Naive thymus-derived CD4-positive, alpha-beta T cell (primary cell): ENCODE measurements around the gene GRIN2A. TPM values are rescaled to one million over a fixed set of nuclear protein-coding genes. Genes with fewer than 3 reads are reported as not detected.

Experiments
- ATAC-seq: fragments of 150-1000 bp; cut with Tn5 transposase; 2 replicates; pipeline ENCODE4 v1.10.0; 2021; ENCODE audit warnings: mild to moderate bottlenecking, moderate library complexity
- CTCF ChIA-PET: fragments of 350-600 bp; sonication (Branson Sonifier 250); formaldehyde crosslinking; loops from one replicate; lab custom pipeline; 2021; ENCODE audit warnings: antibody characterized with exemption; lab: Charles Lee
- POLR2A ChIA-PET: fragments of 350-600 bp; sonication (Branson Sonifier 250); formaldehyde crosslinking; loops from one replicate; lab custom pipeline; 2021; ENCODE audit warnings: antibody characterized with exemption, inconsistent platforms; lab: Charles Lee
- DNase-seq, 9 donors: peaks; one replicate each; pipeline versions ENCODE4 v3.0.0 to v3.0.0-alpha.2; 2020 to 2022; ENCODE audit warnings: mixed read lengths in 1 of 9
- H3K27ac ChIP-seq: one replicate; pipeline ENCODE4 v1.7.0; 2013; ENCODE audit warnings: mild to moderate bottlenecking, low read depth, low read length, moderate library complexity
- H3K27me3 ChIP-seq, 2 donors: one replicate each; pipeline ENCODE4 v1.7.0; 2013; ENCODE audit warnings: low read length in 2 of 2, mild to moderate bottlenecking in 2 of 2, moderate library complexity in 2 of 2; ENCODE audit not compliant: control insufficient read depth in 2 of 2, insufficient read depth in 2 of 2
- H3K36me3 ChIP-seq, 3 experiments: 1 replicate in 2 of 3; 2 replicates in 1 of 3; pipeline ENCODE4 v1.7.0; 2013; ENCODE audit warnings: low read length in 3 of 3, mild to moderate bottlenecking in 3 of 3, moderate library complexity in 1 of 3; ENCODE audit not compliant: insufficient read depth in 3 of 3, control insufficient read depth in 2 of 3
- H3K4me1 ChIP-seq, 2 donors: one replicate each; pipeline ENCODE4 v1.7.0; 2013; ENCODE audit warnings: low read length in 2 of 2, mild to moderate bottlenecking in 2 of 2, moderate library complexity in 1 of 2; ENCODE audit not compliant: control insufficient read depth in 2 of 2, insufficient read depth in 2 of 2
- H3K4me3 ChIP-seq: 2 replicates; pipeline ENCODE4 v1.7.0; 2013; ENCODE audit warnings: mild to moderate bottlenecking, low read length
- H3K9me3 ChIP-seq, 3 experiments: 1 replicate in 2 of 3; 2 replicates in 1 of 3; pipeline ENCODE4 v1.7.0; 2013; ENCODE audit warnings: low read length in 3 of 3; ENCODE audit not compliant: control insufficient read depth in 2 of 3
- H3K27ac Mint-ChIP-seq, 9 donors: one replicate each; pipeline ENCODE4 v1.8.0; 2020 to 2022; ENCODE audit warnings: mixed read lengths in 9 of 9, mild to moderate bottlenecking in 8 of 9, moderate library complexity in 5 of 9, inconsistent platforms in 2 of 9
- H3K27me3 Mint-ChIP-seq, 5 donors: one replicate each; pipeline ENCODE4 v1.8.0; 2021 to 2022; ENCODE audit warnings: mixed read lengths in 5 of 5, mild to moderate bottlenecking in 1 of 5
- H3K36me3 Mint-ChIP-seq, 5 donors: one replicate each; pipeline ENCODE4 v1.8.0; 2020 to 2022; ENCODE audit warnings: mixed read lengths in 5 of 5, mild to moderate bottlenecking in 3 of 5, inconsistent platforms in 1 of 5
- H3K4me1 Mint-ChIP-seq, 7 donors: one replicate each; pipeline ENCODE4 v1.8.0; 2020 to 2022; ENCODE audit warnings: mixed read lengths in 7 of 7, mild to moderate bottlenecking in 3 of 7, inconsistent platforms in 1 of 7
- H3K4me3 Mint-ChIP-seq, 10 donors: one replicate each; pipeline ENCODE4 v1.8.0; 2020 to 2022; ENCODE audit warnings: mild to moderate bottlenecking in 10 of 10, mixed read lengths in 10 of 10, moderate library complexity in 6 of 10, inconsistent platforms in 2 of 10
- H3K9me3 Mint-ChIP-seq, 11 donors: one replicate each; pipeline ENCODE4 v1.8.0; 2020 to 2022; ENCODE audit warnings: mixed read lengths in 11 of 11, mild to moderate bottlenecking in 4 of 11, inconsistent platforms in 1 of 11, moderate library complexity in 1 of 11
- intact Hi-C, 2 donors: fragments of 100-400 bp; cut with micrococcal nuclease; formaldehyde crosslinking; loops; one replicate each; pipeline ENCODE4 v1.15.1; 2023
- polyA plus RNA-seq, 2 donors: library from polyadenylated mRNA; unstranded; fragments of 300-500 nt; fragmentation: Illumina TruSeq; gene quantifications; one replicate each; pipeline ENCODE4 v1.2.3, GENCODE V29; 2021
- total RNA-seq, 6 experiments: library from RNA in 5 of 6; stranded (reverse) in 5 of 6; gene quantifications; 1 replicate in 5 of 6; 2 replicates in 1 of 6; pipeline ENCODE4 v1.2.3 and lab custom pipeline; 2021 to 2026

The GRIN2A gene
- total and polyA plus RNA-seq, 7 experiments from 2014 or later: not detected

DNA sequence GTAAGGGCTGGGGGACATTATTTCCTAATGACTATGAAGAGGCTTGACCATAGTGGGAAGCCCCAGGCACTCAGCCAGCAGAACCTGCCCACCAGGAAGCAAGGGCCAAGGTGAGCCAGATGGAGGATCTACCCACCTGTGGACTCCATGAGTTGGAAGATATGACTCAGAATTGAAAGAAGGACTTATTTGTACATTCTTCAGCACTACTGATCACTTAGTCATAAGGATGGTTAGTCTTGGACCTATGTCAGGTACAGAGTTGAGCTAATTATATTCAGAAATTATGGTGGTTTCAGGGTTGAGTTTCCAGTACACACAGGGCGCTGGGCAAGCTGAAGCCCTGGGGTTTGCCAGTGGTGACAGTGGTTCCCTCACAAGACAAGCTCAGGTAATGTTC is 24.0 kb upstream of the GRIN2A start:
- intact Hi-C loops: no loop called here
- no peak overlapping the region for H3K27ac ChIP-seq
- Mint-ChIP-seq H3K27me3 (peaks cover 2 to 44% (median 14%) of the 10 kb centered on the region in 5 donors), H3K27ac (no peak overlapping the region), H3K36me3 (peaks cover 0 to 3% (median 0%) of the 10 kb centered on the region in 5 donors), H3K4me3 (no peak overlapping the region), H3K4me1 (no peaks in the 10 kb centered on the region), H3K9me3 (peaks cover 0 to 15% (median 8%) of the 10 kb centered on the region in 11 donors)
- DNase-seq: no peak
- no peak for ATAC-seq
- no peak overlapping the region for H3K4me3 ChIP-seq
- H3K4me1 ChIP-seq: no peaks in the 10 kb centered on the region
- ChIA-PET POLR2A (no interaction called here), CTCF (no interaction called here)
- no peaks in the 10 kb centered on the region for H3K9me3 ChIP-seq
- H3K27me3 ChIP-seq: no peaks in the 10 kb centered on the region
- no peaks in the 10 kb centered on the region for H3K36me3 ChIP-seq

DNA sequence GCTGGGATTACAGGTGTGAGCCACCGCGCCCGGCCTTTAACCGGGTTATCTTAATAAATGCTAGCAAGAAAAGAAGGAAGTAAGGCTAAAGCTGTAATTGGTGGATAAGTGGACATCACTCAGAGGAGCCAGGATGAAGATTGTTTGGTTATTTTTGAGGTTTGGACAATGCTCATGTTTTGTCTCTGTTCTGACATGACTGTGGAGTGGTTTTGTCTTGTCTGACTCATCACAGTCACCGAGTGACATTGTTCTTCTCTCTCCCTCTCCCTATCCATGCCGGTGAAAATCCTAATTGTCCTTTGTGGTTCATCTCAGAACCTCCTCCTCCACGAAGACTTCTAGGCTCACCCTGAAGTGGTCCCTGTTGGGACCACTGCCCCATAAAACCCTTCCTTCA is 23.5 kb upstream of the GRIN2A start:
- Mint-ChIP-seq H3K27ac (no peak overlapping the region), H3K4me1 (no peaks in the 10 kb centered on the region), H3K4me3 (no peak overlapping the region), H3K9me3 (peaks cover 0 to 15% (median 8%) of the 10 kb centered on the region in 11 donors), H3K36me3 (peaks cover 0 to 3% (median 0%) of the 10 kb centered on the region in 5 donors), H3K27me3 (peaks cover 2 to 44% (median 14%) of the 10 kb centered on the region in 5 donors)
- Histone ChIP-seq H3K27me3 (no peaks in the 10 kb centered on the region), H3K36me3 (no peaks in the 10 kb centered on the region), H3K4me1 (no peaks in the 10 kb centered on the region), H3K4me3 (no peak overlapping the region), H3K9me3 (no peaks in the 10 kb centered on the region), H3K27ac (no peak overlapping the region)
- POLR2A ChIA-PET: no interaction called here
- CTCF ChIA-PET: no interaction called here
- ATAC-seq (no peak), DNase-seq (no peak)
- intact Hi-C loops: no loop called here

DNA sequence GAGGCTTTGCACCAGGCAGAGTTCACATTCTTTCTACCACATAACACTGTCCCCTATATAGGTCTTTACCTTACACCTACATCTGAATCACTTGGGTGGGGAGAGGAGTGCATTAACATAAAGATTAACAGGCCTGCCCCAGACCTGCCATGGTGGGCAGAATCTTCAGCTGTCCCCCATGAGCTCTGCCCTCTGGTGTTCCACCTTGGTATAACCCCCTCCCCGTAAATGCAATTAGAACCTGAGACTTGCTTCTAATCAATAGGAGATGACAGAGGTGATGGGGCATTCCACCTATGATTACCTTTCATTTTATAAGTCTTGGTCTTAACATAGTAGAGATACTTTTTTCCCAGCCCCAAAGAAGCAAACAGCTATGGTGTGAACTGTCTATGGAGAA is 20.4 kb upstream of the GRIN2A start:
- H3K27me3 Mint-ChIP-seq: peaks cover 0 to 33% (median 6%) of the 10 kb centered on the region in 5 donors
- ATAC-seq (no peak), DNase-seq (no peak)
- no peaks in the 10 kb centered on the region for H3K36me3 ChIP-seq
- H3K36me3 Mint-ChIP-seq: no peaks in the 10 kb centered on the region
- H3K4me1 Mint-ChIP-seq: no peaks in the 10 kb centered on the region
- intact Hi-C loops: no loop called here
- no peaks in the 10 kb centered on the region for H3K27me3 ChIP-seq
- H3K27ac Mint-ChIP-seq: no peak overlapping the region
- H3K4me3 ChIP-seq: no peak overlapping the region
- CTCF ChIA-PET: no interaction called here
- peaks cover 0 to 14% (median 6%) of the 10 kb centered on the region in 11 donors for H3K9me3 Mint-ChIP-seq
- POLR2A ChIA-PET: no interaction called here
- H3K4me3 Mint-ChIP-seq: no peak overlapping the region
- H3K27ac ChIP-seq: no peak overlapping the region
- no peaks in the 10 kb centered on the region for H3K9me3 ChIP-seq
- no peaks in the 10 kb centered on the region for H3K4me1 ChIP-seq

- no peak overlapping the region for H3K27ac Mint-ChIP-seq
- Histone ChIP-seq H3K4me3 (no peak overlapping the region), H3K36me3 (no peaks in the 10 kb centered on the region), H3K27ac (no peak overlapping the region), H3K9me3 (no peaks in the 10 kb centered on the region), H3K27me3 (no peaks in the 10 kb centered on the region), H3K4me1 (no peaks in the 10 kb centered on the region)
- H3K27me3 Mint-ChIP-seq: peaks cover 0 to 27% (median 6%) of the 10 kb centered on the region in 5 donors
- intact Hi-C loops: no loop called here
- no peaks in the 10 kb centered on the region for H3K36me3 Mint-ChIP-seq
- H3K9me3 Mint-ChIP-seq: peaks cover 0 to 16% (median 5%) of the 10 kb centered on the region in 11 donors
- ChIA-PET CTCF (no interaction called here), POLR2A (no interaction called here)
- H3K4me3 Mint-ChIP-seq: no peak overlapping the region
- DNase-seq (no peak), ATAC-seq (no peak)
- H3K4me1 Mint-ChIP-seq: no peaks in the 10 kb centered on the region
Measured at GRCh38 chr16:10200637-10201586, 18.7 kb upstream of the GRIN2A start.

DNA sequence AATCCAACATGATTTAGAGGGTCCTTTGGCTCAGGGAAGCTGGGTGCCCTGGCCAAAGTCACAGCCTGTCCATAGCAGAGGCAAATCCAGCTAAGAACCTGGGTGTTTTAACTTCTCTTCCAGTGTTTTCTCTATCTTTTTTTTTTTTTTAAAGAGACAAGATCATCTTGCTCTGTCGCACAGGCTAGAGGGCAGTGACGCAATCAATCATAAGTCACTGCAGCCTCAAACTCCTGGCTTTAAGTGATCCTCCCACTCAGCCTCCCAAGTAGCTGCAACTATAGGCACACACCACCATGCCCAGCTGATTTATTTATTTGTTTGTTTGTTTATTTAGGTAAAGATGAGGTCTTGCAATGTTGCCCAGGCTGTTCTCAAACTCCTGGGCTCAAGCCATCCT is 14.8 kb upstream of the GRIN2A start:
- Histone ChIP-seq H3K27ac (no peak overlapping the region), H3K36me3 (no peaks in the 10 kb centered on the region), H3K4me3 (no peak overlapping the region), H3K4me1 (no peaks in the 10 kb centered on the region), H3K27me3 (no peaks in the 10 kb centered on the region), H3K9me3 (no peaks in the 10 kb centered on the region)
- intact Hi-C loops: no loop called here
- POLR2A ChIA-PET: no interaction called here
- Mint-ChIP-seq H3K36me3 (no peaks in the 10 kb centered on the region), H3K4me1 (no peaks in the 10 kb centered on the region), H3K27me3 (peaks cover 2 to 19% (median 6%) of the 10 kb centered on the region in 5 donors), H3K4me3 (no peak overlapping the region), H3K9me3 (peaks cover 0 to 9% (median 0%) of the 10 kb centered on the region in 11 donors), H3K27ac (no peak overlapping the region)
- CTCF ChIA-PET: interaction anchor here (0.6 kb wide), 1 partner anchor 212 kb away, joined by 3 read pairs; no protein-coding TSS in a partner anchor
- DNase-seq: no peak
- no peak for ATAC-seq

GRCh38 chr16:10191096-10191495 is 8.9 kb upstream of the GRIN2A start:
- POLR2A ChIA-PET: no interaction called here
- H3K4me1 Mint-ChIP-seq: no peaks in the 10 kb centered on the region

More at GRCh38 chr16:10191096-10191495, 8.9 kb upstream of the GRIN2A start:
- CTCF ChIA-PET: no interaction called here
- no peaks in the 10 kb centered on the region for H3K36me3 ChIP-seq
- no peak overlapping the region for H3K27ac ChIP-seq
- H3K27me3 ChIP-seq: no peaks in the 10 kb centered on the region
- intact Hi-C loops: no loop called here
- H3K4me1 ChIP-seq: no peaks in the 10 kb centered on the region
- no peaks in the 10 kb centered on the region for H3K9me3 ChIP-seq
- DNase-seq: no peak
- H3K9me3 Mint-ChIP-seq: peaks cover 0 to 8% (median 0%) of the 10 kb centered on the region in 11 donors
- no peak overlapping the region for H3K4me3 Mint-ChIP-seq
- H3K4me3 ChIP-seq: no peak overlapping the region
- H3K27me3 Mint-ChIP-seq: peaks cover 0 to 16% (median 9%) of the 10 kb centered on the region in 5 donors
- H3K27ac Mint-ChIP-seq: no peak overlapping the region
- ATAC-seq: no peak
- no peaks in the 10 kb centered on the region for H3K36me3 Mint-ChIP-seq
